SK-N-SH treated with all-trans-retinoic acid at 6 μM for 48 hours (cell line): ENCODE results near the gene CACNA2D2.

Experiments
- ESRRG ChIP-seq: fragments of 250-450 bp; sonication (Bioruptor Pico); IDR thresholded peaks from 2 replicates; pipeline ENCODE4 v1.6.1; 2021; ENCODE audit warnings: mild to moderate bottlenecking
- GLIS3 ChIP-seq: fragments of 250-450 bp; sonication (Bioruptor Pico); IDR thresholded peaks from 2 replicates; pipeline ENCODE4 v1.5.0; 2020; ENCODE audit warnings: mild to moderate bottlenecking, moderate library complexity
- OSR1 ChIP-seq: fragments of 250-450 bp; sonication (Bioruptor Pico); IDR thresholded peaks from 2 replicates; pipeline ENCODE4 v1.8.0; 2022; ENCODE audit warnings: moderate library complexity, mild to moderate bottlenecking, inconsistent platforms
- RARB ChIP-seq: fragments of 250-450 bp; sonication (Bioruptor Pico); IDR thresholded peaks from 2 replicates; pipeline ENCODE4 v1.8.0; 2021; ENCODE audit warnings: mild to moderate bottlenecking, moderate library complexity
- SNAI2 ChIP-seq: fragments of 250-450 bp; sonication (Bioruptor Pico); IDR thresholded peaks from 2 replicates; pipeline ENCODE4 v1.5.0; 2020; ENCODE audit warnings: mild to moderate bottlenecking, moderate library complexity
- TF ChIP-seq, protein P1 (sequence below): fragments of 250-450 bp; sonication (Bioruptor Pico); IDR thresholded peaks from 2 replicates; pipeline ENCODE4 v1.8.0; 2020; ENCODE audit warnings: mild to moderate bottlenecking, moderate library complexity, borderline replicate concordance
- TF ChIP-seq, protein P2 (sequence below): fragments of 250-450 bp; sonication (Bioruptor Pico); IDR thresholded peaks from 2 replicates; pipeline ENCODE4 v1.5.1; 2021; ENCODE audit warnings: mild to moderate bottlenecking, moderate library complexity
- TF ChIP-seq, protein P3 (sequence below): fragments of 250-450 bp; sonication (Bioruptor Pico); IDR thresholded peaks from 2 replicates; pipeline ENCODE4 v1.5.0; 2020; ENCODE audit warnings: mild to moderate bottlenecking, moderate library complexity

DNA sequence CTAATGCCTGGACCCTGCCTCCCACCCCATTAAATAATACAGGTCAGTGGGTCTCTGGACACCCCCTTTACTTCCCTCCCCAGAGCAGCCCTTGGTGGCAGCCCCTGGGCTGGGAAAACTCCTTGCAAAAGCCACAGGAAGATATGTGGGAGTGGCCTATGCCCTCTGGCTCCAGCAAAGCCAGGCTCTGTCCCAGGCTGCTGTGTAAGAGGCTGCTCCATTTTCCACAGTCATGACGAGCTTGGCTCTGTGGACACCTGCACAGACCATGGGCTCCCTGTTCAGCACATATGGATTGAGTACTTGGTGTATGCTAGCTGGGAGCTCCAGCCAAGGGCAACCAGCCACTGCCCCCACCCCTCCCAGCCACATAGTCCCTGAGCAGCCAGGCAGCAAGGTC lies 13.0 kb downstream of the CACNA2D2 start:
- TF ChIP-seq, protein P1, sequence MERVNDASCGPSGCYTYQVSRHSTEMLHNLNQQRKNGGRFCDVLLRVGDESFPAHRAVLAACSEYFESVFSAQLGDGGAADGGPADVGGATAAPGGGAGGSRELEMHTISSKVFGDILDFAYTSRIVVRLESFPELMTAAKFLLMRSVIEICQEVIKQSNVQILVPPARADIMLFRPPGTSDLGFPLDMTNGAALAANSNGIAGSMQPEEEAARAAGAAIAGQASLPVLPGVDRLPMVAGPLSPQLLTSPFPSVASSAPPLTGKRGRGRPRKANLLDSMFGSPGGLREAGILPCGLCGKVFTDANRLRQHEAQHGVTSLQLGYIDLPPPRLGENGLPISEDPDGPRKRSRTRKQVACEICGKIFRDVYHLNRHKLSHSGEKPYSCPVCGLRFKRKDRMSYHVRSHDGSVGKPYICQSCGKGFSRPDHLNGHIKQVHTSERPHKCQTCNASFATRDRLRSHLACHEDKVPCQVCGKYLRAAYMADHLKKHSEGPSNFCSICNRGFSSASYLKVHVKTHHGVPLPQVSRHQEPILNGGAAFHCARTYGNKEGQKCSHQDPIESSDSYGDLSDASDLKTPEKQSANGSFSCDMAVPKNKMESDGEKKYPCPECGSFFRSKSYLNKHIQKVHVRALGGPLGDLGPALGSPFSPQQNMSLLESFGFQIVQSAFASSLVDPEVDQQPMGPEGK (CRISPR knock-in tag) = no peak
- TF ChIP-seq, protein P2, sequence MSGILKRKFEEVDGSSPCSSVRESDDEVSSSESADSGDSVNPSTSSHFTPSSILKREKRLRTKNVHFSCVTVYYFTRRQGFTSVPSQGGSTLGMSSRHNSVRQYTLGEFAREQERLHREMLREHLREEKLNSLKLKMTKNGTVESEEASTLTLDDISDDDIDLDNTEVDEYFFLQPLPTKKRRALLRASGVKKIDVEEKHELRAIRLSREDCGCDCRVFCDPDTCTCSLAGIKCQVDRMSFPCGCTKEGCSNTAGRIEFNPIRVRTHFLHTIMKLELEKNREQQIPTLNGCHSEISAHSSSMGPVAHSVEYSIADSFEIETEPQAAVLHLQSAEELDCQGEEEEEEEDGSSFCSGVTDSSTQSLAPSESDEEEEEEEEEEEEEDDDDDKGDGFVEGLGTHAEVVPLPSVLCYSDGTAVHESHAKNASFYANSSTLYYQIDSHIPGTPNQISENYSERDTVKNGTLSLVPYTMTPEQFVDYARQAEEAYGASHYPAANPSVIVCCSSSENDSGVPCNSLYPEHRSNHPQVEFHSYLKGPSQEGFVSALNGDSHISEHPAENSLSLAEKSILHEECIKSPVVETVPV (CRISPR knock-in tag) = no peak
- TF ChIP-seq OSR1 (CRISPR knock-in tag) (no peak), RARB (CRISPR knock-in tag) (no peak), SNAI2 (CRISPR knock-in tag) (no peak), GLIS3 (CRISPR knock-in tag) (no peak), ESRRG (no peak)
- TF ChIP-seq, protein P3, sequence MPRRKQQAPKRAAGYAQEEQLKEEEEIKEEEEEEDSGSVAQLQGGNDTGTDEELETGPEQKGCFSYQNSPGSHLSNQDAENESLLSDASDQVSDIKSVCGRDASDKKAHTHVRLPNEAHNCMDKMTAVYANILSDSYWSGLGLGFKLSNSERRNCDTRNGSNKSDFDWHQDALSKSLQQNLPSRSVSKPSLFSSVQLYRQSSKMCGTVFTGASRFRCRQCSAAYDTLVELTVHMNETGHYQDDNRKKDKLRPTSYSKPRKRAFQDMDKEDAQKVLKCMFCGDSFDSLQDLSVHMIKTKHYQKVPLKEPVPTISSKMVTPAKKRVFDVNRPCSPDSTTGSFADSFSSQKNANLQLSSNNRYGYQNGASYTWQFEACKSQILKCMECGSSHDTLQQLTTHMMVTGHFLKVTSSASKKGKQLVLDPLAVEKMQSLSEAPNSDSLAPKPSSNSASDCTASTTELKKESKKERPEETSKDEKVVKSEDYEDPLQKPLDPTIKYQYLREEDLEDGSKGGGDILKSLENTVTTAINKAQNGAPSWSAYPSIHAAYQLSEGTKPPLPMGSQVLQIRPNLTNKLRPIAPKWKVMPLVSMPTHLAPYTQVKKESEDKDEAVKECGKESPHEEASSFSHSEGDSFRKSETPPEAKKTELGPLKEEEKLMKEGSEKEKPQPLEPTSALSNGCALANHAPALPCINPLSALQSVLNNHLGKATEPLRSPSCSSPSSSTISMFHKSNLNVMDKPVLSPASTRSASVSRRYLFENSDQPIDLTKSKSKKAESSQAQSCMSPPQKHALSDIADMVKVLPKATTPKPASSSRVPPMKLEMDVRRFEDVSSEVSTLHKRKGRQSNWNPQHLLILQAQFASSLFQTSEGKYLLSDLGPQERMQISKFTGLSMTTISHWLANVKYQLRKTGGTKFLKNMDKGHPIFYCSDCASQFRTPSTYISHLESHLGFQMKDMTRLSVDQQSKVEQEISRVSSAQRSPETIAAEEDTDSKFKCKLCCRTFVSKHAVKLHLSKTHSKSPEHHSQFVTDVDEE (CRISPR knock-in tag) = no peak
